HepG2 (cell line): ENCODE data around the gene NTN4. TPM values are rescaled to one million over a fixed set of nuclear protein-coding genes. Genes with fewer than 3 reads are reported as not detected.

ENCODE experiments used
- ATAC-seq: fragments of 200-7000 bp; cut with Tn5 transposase; 3 replicates; pipeline ENCODE4 v1.9.1; 2020; ENCODE audit warnings: mild to moderate bottlenecking, moderate library complexity
- BruUV-seq: library from RNA; stranded (reverse); fragments of 400-500 nt; replicated peaks from 2 replicates; lab custom pipeline; 2021; lab: Mats Ljungman, UMichigan
- CTCF ChIA-PET: fragments of 300-600 bp; formaldehyde crosslinking; extraction: SDS; loops from one replicate; lab custom pipeline; 2021; ENCODE audit warnings: low total read pairs, inconsistent platforms, low intra/inter-chr PET ratio; lab: Yijun Ruan, JAX
- POLR2A ChIA-PET: fragments of 350-600 bp; sonication (Branson Sonifier 250); formaldehyde crosslinking; loops from one replicate; lab custom pipeline; 2020; ENCODE audit warnings: antibody characterized with exemption, inconsistent platforms; lab: Yijun Ruan, JAX
- DNase-seq: peaks from one replicate; pipeline ENCODE4 v3.0.0-alpha.2; 2015; ENCODE audit warnings: low spot score
- FAIRE-seq: peaks from 3 replicates; lab custom pipeline; 2011; peaks lifted over from hg19 to GRCh38; lab: Jason Lieb, UNC
- H2AFZ ChIP-seq: one replicate; pipeline ENCODE4 v1.6.1; 2011; ENCODE audit warnings: low read length, inconsistent platforms
- H3K27ac ChIP-seq: fragments of 300-600 bp; 3 replicates; pipeline ENCODE4 v1.8.0; 2011; ENCODE audit warnings: mixed run types, mild to moderate bottlenecking, mixed read lengths, low read length, inconsistent platforms; ENCODE audit not compliant: insufficient read depth; ENCODE audit errors: extremely low read length
- H3K27me3 ChIP-seq, 2 experiments: fragments of 200-600 bp in 1 of 2; 2 replicates in 1 of 2; 3 replicates in 1 of 2; pipeline versions ENCODE4 v1.6.0 to v1.8.0; 2011; ENCODE audit warnings: low read length in 2 of 2, mild to moderate bottlenecking in 2 of 2, moderate library complexity in 2 of 2, inconsistent platforms in 1 of 2; ENCODE audit not compliant: insufficient read depth in 2 of 2, control insufficient read depth in 1 of 2
- H3K36me3 ChIP-seq, 2 experiments: fragments of 200-600 bp in 1 of 2; replicated peaks in 1 of 2; 2 replicates in 1 of 2; 3 replicates in 1 of 2; pipeline versions ENCODE4 v1.5.1 to v1.8.0; 2011; ENCODE audit warnings: low read length in 2 of 2, inconsistent platforms in 1 of 2; ENCODE audit not compliant: insufficient read depth in 2 of 2, control insufficient read depth in 1 of 2
- H3K4me1 ChIP-seq: 2 replicates; pipeline ENCODE4 v1.5.1; 2012; ENCODE audit warnings: low read length, inconsistent platforms; ENCODE audit not compliant: insufficient read depth
- H3K4me2 ChIP-seq: 2 replicates; pipeline ENCODE4 v1.6.0; 2011; ENCODE audit warnings: low read depth, low read length, inconsistent platforms
- H3K4me3 ChIP-seq, 3 experiments: fragments of 200-600 bp in 1 of 3; sonication (generic), shearing (Covaris generic) in 1 of 3; replicated peaks in 1 of 3; 2 replicates each; pipeline ENCODE4 v1.5.1; 2011 to 2016; ENCODE audit warnings: low read length in 3 of 3, inconsistent platforms in 2 of 3, low read depth in 2 of 3, mild to moderate bottlenecking in 2 of 3, control low read depth in 1 of 3, mixed read lengths in 1 of 3; ENCODE audit not compliant: insufficient read depth in 1 of 3
- H3K79me2 ChIP-seq: one replicate; pipeline ENCODE4 v1.6.1; 2011; ENCODE audit warnings: low read length, inconsistent platforms; ENCODE audit not compliant: insufficient read depth
- H3K9ac ChIP-seq: 2 replicates; pipeline ENCODE4 v1.6.0; 2011; ENCODE audit warnings: mild to moderate bottlenecking, low read depth, low read length, inconsistent platforms; ENCODE audit not compliant: insufficient read depth
- H3K9me3 ChIP-seq: 2 replicates; pipeline ENCODE4 v1.5.1; 2012; ENCODE audit warnings: mild to moderate bottlenecking, low read length
- H4K20me1 ChIP-seq: 2 replicates; pipeline ENCODE4 v1.6.0; 2011; ENCODE audit warnings: inconsistent platforms, mild to moderate bottlenecking, low read length, moderate library complexity; ENCODE audit not compliant: insufficient read depth
- MXD4 ChIP-seq: IDR thresholded peaks from 2 replicates; pipeline ENCODE4 v1.6.1; 2016; ENCODE audit warnings: mild to moderate bottlenecking, missing biosample characterization, missing genetic modification reagents
- NFAT5 ChIP-seq: sonication (generic); formaldehyde crosslinking; IDR thresholded peaks from 2 replicates; pipeline ENCODE4 v1.4.0; 2020; ENCODE audit warnings: missing genetic modification reagents
- NFE2L2 ChIP-seq: fragments of 150-350 bp; IDR thresholded peaks from 2 replicates; pipeline ENCODE4 v1.6.1; 2014; ENCODE audit warnings: low read length
- NR3C1 ChIP-seq: sonication (generic); formaldehyde crosslinking; IDR thresholded peaks from 2 replicates; pipeline ENCODE4 v1.4.0; 2020; ENCODE audit warnings: missing genetic modification reagents
- ZBTB34 ChIP-seq: sonication (generic); formaldehyde crosslinking; IDR thresholded peaks from 2 replicates; pipeline ENCODE4 v1.8.0; 2022; ENCODE audit warnings: mild to moderate bottlenecking, missing genetic modification reagents
- ZNF558 ChIP-seq: sonication (generic); formaldehyde crosslinking; IDR thresholded peaks from 2 replicates; pipeline ENCODE4 v1.9.0; 2022; ENCODE audit warnings: mild to moderate bottlenecking, missing genetic modification reagents, borderline replicate concordance
- ZNF572 ChIP-seq: sonication (generic); formaldehyde crosslinking; IDR thresholded peaks from 2 replicates; pipeline ENCODE4 v1.5.1; 2020; ENCODE audit warnings: mild to moderate bottlenecking, missing genetic modification reagents
- WGBS: methylation state at CpG from one replicate; pipeline ENCODE4 v1.1.6; 2017; ENCODE audit warnings: low lambda C conversion rate; 5-methylcytosine and 5-hydroxymethylcytosine counted together
- in situ Hi-C: cut with HindIII; loops from 2 replicates; pipeline ENCODE4 v1.10.0; 2017; ENCODE audit warnings: low pct_unique_long_range_greater_than_20kb; ENCODE audit not compliant: extremely low pct_ligation_motif_present
- intact Hi-C: fragments of 100-400 bp; cut with micrococcal nuclease; formaldehyde crosslinking; loops from one replicate; pipeline ENCODE4 v1.10.0; 2022; ENCODE audit not compliant: unreplicated experiment
- polyA plus RNA-seq, 8 experiments: library from polyadenylated mRNA; depleted of rRNA in 3 of 8; stranded (reverse) in 7 of 8; unstranded in 1 of 8; fragments of >200 nt; fragmentation: Illumina TruSeq in 4 of 8; extraction: Trizol in 4 of 8; gene quantifications; 2 replicates each; pipeline versions ENCODE4 v1.2.1 to v1.2.3, GENCODE V29; 2011 to 2016; ENCODE audit warnings: low read depth in 4 of 8, missing spikeins in 1 of 8, mixed read lengths in 1 of 8; ENCODE audit not compliant: insufficient read depth in 1 of 8
- total RNA-seq, 5 experiments: library from RNA; depleted of rRNA; stranded (reverse); fragments of >200 nt; fragmentation: Illumina TruSeq; extraction: Trizol; gene quantifications; 2 replicates each; pipeline ENCODE4 v1.2.3, GENCODE V29; 2016; ENCODE audit warnings: low read depth in 1 of 5

Gene NTN4
- total and polyA plus RNA-seq, 2 of the 13 experiments (the other 11 are each of a cell fraction or from before 2014, with no cell fraction given), result 7.8 to 11.5 TPM

GRCh38 chr12:95661360-95661759, 129.2 kb downstream of the NTN4 start:
- no peak for ATAC-seq
- Histone ChIP-seq H4K20me1 (no peaks in the 10 kb centered on the region), H3K27ac (no peak overlapping the region), H3K4me1 (peaks cover 7% of the 10 kb centered on the region; the same call in 1 of the 2 replicates), H3K4me2 (no peak overlapping the region), H2AFZ (no peak overlapping the region), H3K9ac (no peak overlapping the region), H3K9me3 (no peaks in the 10 kb centered on the region), H3K27me3 (no peaks in the 10 kb centered on the region; a peak in 1 of 5 replicates), H3K79me2 (no peaks in the 10 kb centered on the region), H3K36me3 (no peaks in the 10 kb centered on the region), H3K4me3 (no peak overlapping the region)
- TF ChIP-seq NFAT5 (CRISPR knock-in tag), result no peak
- TF ChIP-seq ZBTB34 (CRISPR knock-in tag), result no peak
- no peak for TF ChIP-seq ZNF558 (CRISPR knock-in tag)
- TF ChIP-seq NR3C1, result no peak
- no peak for TF ChIP-seq ZNF572 (CRISPR knock-in tag)
- no peak for TF ChIP-seq NFE2L2
- no peak for TF ChIP-seq MXD4
- no TSS peak for BruUV-seq
- ChIA-PET CTCF (no interaction called here), POLR2A (no interaction called here)
- 93% methylated on average over 1 of the region's 1 CpG for WGBS
- no peak for FAIRE-seq
- intact Hi-C loops (no loop called here), in situ Hi-C loops (no loop called here)
- DNase-seq, result no peak
